KMS-11 (cell line): ENCODE data around the gene RSL1D1.

ENCODE experiments used
- H2AFZ ChIP-seq: fragments of 200-600 bp; sonication (generic); 2 replicates; pipeline ENCODE4 v1.6.1; 2016; ENCODE audit warnings: antibody characterized with exemption, mixed run types, low read depth
- H3K27ac ChIP-seq: fragments of 200-600 bp; sonication (generic); 2 replicates; pipeline ENCODE4 v1.6.1; 2016; ENCODE audit warnings: mild to moderate bottlenecking, mixed run types
- H3K27me3 ChIP-seq: fragments of 200-600 bp; sonication (generic); 2 replicates; pipeline ENCODE4 v1.6.1; 2017; ENCODE audit warnings: mild to moderate bottlenecking, low read depth, mixed run types, moderate library complexity; ENCODE audit not compliant: insufficient read depth
- H3K36me3 ChIP-seq: fragments of 200-600 bp; sonication (generic); 2 replicates; pipeline ENCODE4 v1.6.1; 2017; ENCODE audit warnings: mild to moderate bottlenecking, mixed run types; ENCODE audit not compliant: insufficient read depth
- H3K4me1 ChIP-seq: fragments of 200-600 bp; sonication (generic); 2 replicates; pipeline ENCODE4 v1.6.1; 2016; ENCODE audit warnings: mild to moderate bottlenecking, low read depth, mixed run types; ENCODE audit not compliant: poor library complexity, severe bottlenecking
- H3K4me2 ChIP-seq: fragments of 200-600 bp; sonication (generic); 2 replicates; pipeline ENCODE4 v1.7.0; 2016; ENCODE audit warnings: mild to moderate bottlenecking, mixed run types
- H3K4me3 ChIP-seq: fragments of 200-600 bp; sonication (generic); IDR thresholded peaks from 2 replicates; pipeline ENCODE4 v1.6.1; 2017; ENCODE audit warnings: low read depth, low read length, mixed read lengths; ENCODE audit not compliant: insufficient read depth
- H3K79me2 ChIP-seq: fragments of 200-600 bp; sonication (generic); 2 replicates; pipeline ENCODE4 v1.6.1; 2016; ENCODE audit warnings: low read depth, mixed run types; ENCODE audit not compliant: insufficient read depth
- H3K9ac ChIP-seq: fragments of 200-600 bp; sonication (generic); 2 replicates; pipeline ENCODE4 v1.6.1; 2016; ENCODE audit warnings: mild to moderate bottlenecking, mixed run types
- H4K20me1 ChIP-seq: fragments of 200-600 bp; sonication (generic); 2 replicates; pipeline ENCODE4 v1.6.1; 2016; ENCODE audit warnings: mild to moderate bottlenecking, mixed run types; ENCODE audit not compliant: insufficient read depth
- TF ChIP-seq, protein P1 (sequence below): fragments of 200-600 bp; sonication (generic); conservative IDR thresholded peaks from 2 replicates; pipeline ENCODE4 v1.6.1; 2017; ENCODE audit warnings: low read depth, mild to moderate bottlenecking, antibody characterized with exemption, low read length, moderate library complexity, mixed read lengths

The RSL1D1 gene

DNA sequence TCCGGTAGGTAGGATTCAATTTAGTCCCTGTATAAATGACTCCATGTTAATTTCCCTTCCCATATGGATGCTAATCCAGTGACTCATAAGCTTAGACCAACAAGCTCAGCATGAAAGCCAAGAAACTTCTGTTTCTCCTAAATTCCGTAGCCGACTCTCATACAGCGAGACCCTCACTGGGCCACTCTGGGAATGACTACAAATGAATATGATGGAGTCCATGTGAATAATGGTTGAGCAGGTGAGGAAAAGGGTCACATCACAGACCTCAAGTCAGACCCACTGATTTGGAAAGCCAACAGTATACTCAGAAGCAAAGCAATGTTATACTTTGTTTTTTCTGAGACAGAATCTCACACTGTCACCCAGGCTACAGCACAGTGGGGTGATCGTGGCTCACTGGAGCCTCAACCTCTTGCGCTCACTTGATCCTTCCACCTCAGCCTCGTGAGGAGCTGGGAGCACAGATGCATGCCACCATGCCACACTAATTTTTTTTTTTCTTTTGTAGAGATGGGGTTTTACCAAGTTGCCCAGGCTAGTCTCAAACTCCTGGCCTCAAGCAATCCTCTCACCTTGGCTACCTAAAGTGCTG is 14.6 kb downstream of the RSL1D1 start:
- Histone ChIP-seq H3K9ac (no peak overlapping the region), H3K4me1 (peaks cover 44% of the 10 kb centered on the region), H3K4me2 (no peak overlapping the region), H4K20me1 (peaks cover 6% of the 10 kb centered on the region; the same call in 1 of the 2 replicates), H2AFZ (no peak overlapping the region), H3K4me3 (no peak overlapping the region), H3K27ac (no peak overlapping the region; the same call in 1 of the 2 replicates), H3K27me3 (no peaks in the 10 kb centered on the region), H3K36me3 (peaks cover 30% of the 10 kb centered on the region), H3K79me2 (peaks cover 4% of the 10 kb centered on the region; the same call in 1 of the 2 replicates)
- TF ChIP-seq, protein P1, sequence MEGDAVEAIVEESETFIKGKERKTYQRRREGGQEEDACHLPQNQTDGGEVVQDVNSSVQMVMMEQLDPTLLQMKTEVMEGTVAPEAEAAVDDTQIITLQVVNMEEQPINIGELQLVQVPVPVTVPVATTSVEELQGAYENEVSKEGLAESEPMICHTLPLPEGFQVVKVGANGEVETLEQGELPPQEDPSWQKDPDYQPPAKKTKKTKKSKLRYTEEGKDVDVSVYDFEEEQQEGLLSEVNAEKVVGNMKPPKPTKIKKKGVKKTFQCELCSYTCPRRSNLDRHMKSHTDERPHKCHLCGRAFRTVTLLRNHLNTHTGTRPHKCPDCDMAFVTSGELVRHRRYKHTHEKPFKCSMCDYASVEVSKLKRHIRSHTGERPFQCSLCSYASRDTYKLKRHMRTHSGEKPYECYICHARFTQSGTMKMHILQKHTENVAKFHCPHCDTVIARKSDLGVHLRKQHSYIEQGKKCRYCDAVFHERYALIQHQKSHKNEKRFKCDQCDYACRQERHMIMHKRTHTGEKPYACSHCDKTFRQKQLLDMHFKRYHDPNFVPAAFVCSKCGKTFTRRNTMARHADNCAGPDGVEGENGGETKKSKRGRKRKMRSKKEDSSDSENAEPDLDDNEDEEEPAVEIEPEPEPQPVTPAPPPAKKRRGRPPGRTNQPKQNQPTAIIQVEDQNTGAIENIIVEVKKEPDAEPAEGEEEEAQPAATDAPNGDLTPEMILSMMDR, result no peak

DNA sequence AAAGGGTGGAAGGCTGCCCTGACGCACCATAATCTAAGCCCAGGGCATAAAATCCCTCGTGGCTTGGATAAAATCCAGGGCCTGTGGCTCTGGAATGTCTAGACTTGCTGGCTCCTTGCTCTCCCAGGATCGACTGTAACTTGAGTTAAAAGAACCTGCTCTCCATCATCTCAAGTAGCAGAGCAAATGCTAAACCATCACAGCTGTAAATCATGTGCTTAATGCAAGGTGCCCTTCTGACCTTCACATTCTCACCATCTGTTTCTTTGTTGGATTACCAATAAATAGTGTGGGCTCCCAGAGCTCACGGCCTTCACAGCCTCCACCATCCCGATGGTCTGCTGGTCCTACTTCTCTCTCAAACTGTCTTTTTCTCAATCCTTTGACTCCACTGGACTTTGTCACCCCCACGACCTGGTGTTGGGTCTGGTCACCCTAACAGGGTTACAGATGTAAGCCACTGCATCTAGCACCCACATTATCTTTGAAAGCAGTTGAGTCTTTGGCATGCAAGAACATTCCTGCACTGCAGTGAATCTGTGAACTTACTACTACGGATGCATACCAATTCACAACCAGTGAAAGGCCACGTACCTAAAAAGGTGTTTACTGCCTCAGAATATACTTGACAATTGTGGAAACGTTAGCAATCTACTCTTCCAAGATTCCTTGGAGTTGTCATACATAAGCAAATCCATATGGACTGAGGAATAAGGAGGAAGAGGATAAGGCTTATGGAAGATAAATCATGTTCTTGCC is 15.3 kb downstream of the RSL1D1 start:
- H3K27me3 ChIP-seq, result no peaks in the 10 kb centered on the region
- H4K20me1 ChIP-seq, result peaks cover 6% of the 10 kb centered on the region; the same call in 1 of the 2 replicates
- peaks cover 23% of the 10 kb centered on the region for H3K36me3 ChIP-seq
- H3K4me3 ChIP-seq, result no peak overlapping the region
- TF ChIP-seq, protein P1, result no peak
- H3K79me2 ChIP-seq, result no peaks in the 10 kb centered on the region; the same call in 1 of the 2 replicates
- H3K27ac ChIP-seq, result peak overlapping the region; percentile 18; the same call in 1 of the 2 replicates
- no peak overlapping the region for H3K9ac ChIP-seq
- peaks cover 44% of the 10 kb centered on the region for H3K4me1 ChIP-seq
- no peak overlapping the region for H2AFZ ChIP-seq
- H3K4me2 ChIP-seq, result no peak overlapping the region

DNA sequence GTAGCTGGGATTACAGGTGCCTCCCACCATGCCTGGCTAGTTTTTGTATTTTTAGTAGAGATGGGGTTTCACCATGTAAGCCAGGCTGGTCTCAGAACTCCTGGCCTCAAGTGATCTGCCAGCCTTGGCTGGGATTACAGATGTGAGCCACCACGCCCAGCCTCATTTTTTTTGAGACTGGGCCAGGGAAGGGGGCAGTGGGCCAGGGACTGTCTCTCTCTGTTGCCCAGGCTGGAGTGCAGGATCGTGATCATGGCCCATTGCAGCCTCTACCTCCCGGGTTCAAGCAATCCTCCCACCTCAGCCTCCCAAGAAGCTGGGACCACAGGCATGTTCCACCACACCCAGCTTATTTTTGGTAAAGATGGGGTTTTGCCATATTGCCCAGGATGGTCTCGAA is 16.0 kb downstream of the RSL1D1 start:
- peaks cover 16% of the 10 kb centered on the region for H3K36me3 ChIP-seq
- TF ChIP-seq, protein P1, result no peak
- no peak overlapping the region for H3K9ac ChIP-seq
- H3K27me3 ChIP-seq, result no peaks in the 10 kb centered on the region
- no peak overlapping the region for H2AFZ ChIP-seq
- H3K79me2 ChIP-seq, result no peaks in the 10 kb centered on the region; the same call in 1 of the 2 replicates
- H3K4me2 ChIP-seq, result peak overlapping the region; percentile 2; the same call in 1 of the 2 replicates
- H3K27ac ChIP-seq, result peak overlapping the region; percentile 33; the same call in 1 of the 2 replicates
- H3K4me1 ChIP-seq, result peaks cover 44% of the 10 kb centered on the region
- H3K4me3 ChIP-seq, result no peak overlapping the region
- H4K20me1 ChIP-seq, result peaks cover 3% of the 10 kb centered on the region; the same call in 1 of the 2 replicates

- Histone ChIP-seq H3K4me2 (peak overlapping the region; percentile 2; the same call in 1 of the 2 replicates), H3K9ac (no peak overlapping the region), H4K20me1 (peaks cover 3% of the 10 kb centered on the region; the same call in 1 of the 2 replicates), H2AFZ (no peak overlapping the region), H3K36me3 (peaks cover 7% of the 10 kb centered on the region; the same call in 1 of the 2 replicates), H3K27me3 (no peaks in the 10 kb centered on the region), H3K4me1 (peaks cover 44% of the 10 kb centered on the region), H3K79me2 (no peaks in the 10 kb centered on the region), H3K27ac (peak overlapping the region; percentile 33; the same call in 1 of the 2 replicates), H3K4me3 (no peak overlapping the region)
- TF ChIP-seq, protein P1, result no peak
Observed at GRCh38 chr16:11833951-11834695, 17.2 kb downstream of the RSL1D1 start.
